Brain microvascular endothelial cell (primary cell): ENCODE results near the gene DAAM1.
A peak's percentile ranks its signal among the peaks of the same experiment; 100 is the strongest.

Experiments used
- DNase-seq: peaks from one replicate; pipeline ENCODE4 v3.0.0-alpha.2; 2020
- H3K27ac ChIP-seq: fragments of 250-450 bp; sonication (Bioruptor Pico); 2 replicates; pipeline ENCODE4 v1.5.1; 2020; ENCODE audit warnings: mild to moderate bottlenecking, moderate library complexity
- H3K27me3 ChIP-seq: fragments of 250-450 bp; sonication (Bioruptor Pico); replicated peaks from 2 replicates; pipeline ENCODE4 v1.5.1; 2020; ENCODE audit warnings: mild to moderate bottlenecking
- H3K36me3 ChIP-seq: fragments of 250-450 bp; sonication (Bioruptor Pico); replicated peaks from 2 replicates; pipeline ENCODE4 v1.5.1; 2020; ENCODE audit warnings: mild to moderate bottlenecking
- H3K4me3 ChIP-seq: 2 replicates; pipeline ENCODE4 v1.5.1; 2011; ENCODE audit warnings: low read depth, mild to moderate bottlenecking, control low read depth, low read length, moderate library complexity
- in situ Hi-C: cut with HindIII; loops from 2 replicates; pipeline ENCODE4 v1.10.0; 2017; ENCODE audit warnings: low sequenced_read_pairs, low pct_ligation_motif_present
- TF ChIP-seq, protein P1 (sequence below): IDR thresholded peaks from 2 replicates; pipeline ENCODE4 v1.5.1; 2011; ENCODE audit warnings: low read depth, mild to moderate bottlenecking, moderate library complexity, low read length, control low read depth, inconsistent platforms; ENCODE audit errors: missing control alignments

The DAAM1 gene

DNA sequence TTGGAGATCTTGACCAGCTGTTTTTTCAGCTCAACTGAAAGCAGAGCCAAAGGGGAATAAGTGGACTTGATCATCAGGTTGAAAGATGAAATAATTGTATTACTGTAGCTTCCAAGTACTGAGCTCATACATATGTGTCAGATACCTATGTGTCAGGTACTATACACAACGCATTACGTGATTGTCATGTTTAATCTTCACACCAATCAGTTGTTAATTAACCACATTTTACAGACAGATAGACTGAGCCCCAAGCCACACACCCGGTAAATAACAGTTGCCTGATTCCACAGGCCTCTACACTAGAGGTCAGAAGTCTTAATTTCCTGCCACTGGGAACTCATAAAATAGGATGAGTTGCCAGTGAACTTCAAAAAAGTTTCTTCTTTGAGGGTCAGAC is 148.2 kb downstream of the DAAM1 start:
- Histone ChIP-seq H3K36me3 (no peaks in the 10 kb centered on the region), H3K27me3 (no peaks in the 10 kb centered on the region), H3K27ac (peak overlapping the region; percentile 49), H3K4me3 (no peak overlapping the region)
- no peak for DNase-seq
- TF ChIP-seq, protein P1, sequence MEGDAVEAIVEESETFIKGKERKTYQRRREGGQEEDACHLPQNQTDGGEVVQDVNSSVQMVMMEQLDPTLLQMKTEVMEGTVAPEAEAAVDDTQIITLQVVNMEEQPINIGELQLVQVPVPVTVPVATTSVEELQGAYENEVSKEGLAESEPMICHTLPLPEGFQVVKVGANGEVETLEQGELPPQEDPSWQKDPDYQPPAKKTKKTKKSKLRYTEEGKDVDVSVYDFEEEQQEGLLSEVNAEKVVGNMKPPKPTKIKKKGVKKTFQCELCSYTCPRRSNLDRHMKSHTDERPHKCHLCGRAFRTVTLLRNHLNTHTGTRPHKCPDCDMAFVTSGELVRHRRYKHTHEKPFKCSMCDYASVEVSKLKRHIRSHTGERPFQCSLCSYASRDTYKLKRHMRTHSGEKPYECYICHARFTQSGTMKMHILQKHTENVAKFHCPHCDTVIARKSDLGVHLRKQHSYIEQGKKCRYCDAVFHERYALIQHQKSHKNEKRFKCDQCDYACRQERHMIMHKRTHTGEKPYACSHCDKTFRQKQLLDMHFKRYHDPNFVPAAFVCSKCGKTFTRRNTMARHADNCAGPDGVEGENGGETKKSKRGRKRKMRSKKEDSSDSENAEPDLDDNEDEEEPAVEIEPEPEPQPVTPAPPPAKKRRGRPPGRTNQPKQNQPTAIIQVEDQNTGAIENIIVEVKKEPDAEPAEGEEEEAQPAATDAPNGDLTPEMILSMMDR = no peak
- in situ Hi-C loops = no loop called here

DNA sequence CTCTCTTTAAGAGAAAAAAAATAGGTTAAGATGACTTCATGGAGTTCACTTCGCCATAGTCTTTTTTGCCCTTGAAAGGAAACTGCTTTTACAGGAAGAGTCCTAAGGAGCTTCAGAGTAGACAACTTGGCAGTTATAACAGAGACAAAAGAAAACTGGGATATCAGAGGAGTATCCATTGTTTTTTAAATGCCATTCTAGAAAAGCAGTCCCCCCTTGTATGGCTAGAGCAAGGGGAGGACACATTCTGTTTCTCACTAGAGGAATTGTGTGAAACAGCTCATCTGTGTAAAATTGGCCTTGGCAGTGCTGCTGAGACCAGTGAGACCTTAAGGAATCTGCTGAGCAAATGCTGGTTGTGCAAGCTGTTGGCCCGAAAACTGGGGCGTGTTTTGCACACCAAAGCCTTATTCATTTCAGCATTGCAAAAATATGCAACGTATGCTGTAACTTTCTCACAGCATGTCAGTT is 148.7 kb downstream of the DAAM1 start:
- DNase-seq = no peak
- no peak overlapping the region for H3K4me3 ChIP-seq
- TF ChIP-seq, protein P1 = no peak

DNA sequence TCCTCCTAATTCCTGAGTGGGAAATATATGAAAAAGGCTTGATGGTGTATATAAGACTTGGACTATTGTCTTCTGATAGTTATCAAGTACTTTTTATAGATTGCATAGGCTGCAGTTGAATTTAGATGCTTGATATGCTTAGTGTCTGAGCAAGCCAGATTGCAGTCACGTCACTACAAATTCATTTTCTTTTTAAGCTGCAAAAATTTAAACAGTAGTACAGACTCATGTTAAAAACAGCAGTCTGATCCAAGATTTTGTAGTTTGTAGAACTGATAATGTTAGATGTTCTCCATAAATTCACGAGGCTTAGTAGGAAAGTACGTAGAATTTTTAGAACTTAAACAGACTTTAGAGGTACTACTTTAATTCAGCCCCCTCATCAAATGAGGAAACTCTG is 150.3 kb downstream of the DAAM1 start:
- in situ Hi-C loops = no loop called here
- DNase-seq = no peak
- TF ChIP-seq, protein P1 = no peak
- H3K27me3 ChIP-seq = no peaks in the 10 kb centered on the region
- H3K4me3 ChIP-seq = no peak overlapping the region
- no peaks in the 10 kb centered on the region for H3K36me3 ChIP-seq
- no peak overlapping the region for H3K27ac ChIP-seq

More for the DNA sequence above, 148.7 kb downstream of the DAAM1 start:
- Histone ChIP-seq H3K27ac (no peak overlapping the region), H3K27me3 (no peaks in the 10 kb centered on the region), H3K36me3 (no peaks in the 10 kb centered on the region)
- in situ Hi-C loops = no loop called here

DNA sequence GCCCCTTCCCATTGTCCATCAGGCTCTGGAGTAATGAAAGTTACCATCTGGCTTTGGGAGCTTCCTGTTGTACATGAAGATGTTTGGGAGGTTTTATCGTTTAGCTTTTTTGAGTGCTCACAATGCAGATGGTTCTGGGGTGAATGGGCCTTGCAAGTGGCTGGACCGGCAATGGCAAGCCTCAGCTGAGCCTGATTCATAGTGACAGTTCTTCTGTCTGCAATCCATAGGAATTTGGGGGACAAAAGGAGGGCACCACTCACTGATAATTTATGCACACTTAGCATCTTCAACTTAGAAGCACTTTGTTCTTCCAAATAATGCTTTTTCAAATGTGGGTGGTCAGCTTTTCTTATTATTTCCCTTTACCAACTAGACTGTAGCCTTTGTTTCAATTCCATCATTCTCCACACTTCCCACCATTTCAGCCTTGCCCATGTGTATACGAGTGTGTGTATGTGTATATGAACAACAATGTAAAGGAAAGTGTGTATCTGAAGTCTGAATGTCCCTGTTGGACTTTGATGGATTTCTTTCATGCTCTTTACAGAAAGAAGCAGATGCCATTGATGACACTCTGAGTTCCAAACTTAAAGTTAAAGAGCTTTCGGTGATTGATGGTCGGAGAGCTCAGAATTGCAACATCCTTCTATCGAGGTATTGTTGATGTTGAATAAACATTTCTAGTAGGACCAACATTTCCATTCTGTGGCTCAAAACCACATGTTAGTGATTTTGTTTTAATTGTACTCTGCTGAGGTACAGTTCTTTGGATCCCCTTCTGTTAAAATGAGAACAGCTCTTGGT is 151.3 kb downstream of the DAAM1 start:
- H3K27ac ChIP-seq = no peak overlapping the region
- TF ChIP-seq, protein P1 = no peak

DNA sequence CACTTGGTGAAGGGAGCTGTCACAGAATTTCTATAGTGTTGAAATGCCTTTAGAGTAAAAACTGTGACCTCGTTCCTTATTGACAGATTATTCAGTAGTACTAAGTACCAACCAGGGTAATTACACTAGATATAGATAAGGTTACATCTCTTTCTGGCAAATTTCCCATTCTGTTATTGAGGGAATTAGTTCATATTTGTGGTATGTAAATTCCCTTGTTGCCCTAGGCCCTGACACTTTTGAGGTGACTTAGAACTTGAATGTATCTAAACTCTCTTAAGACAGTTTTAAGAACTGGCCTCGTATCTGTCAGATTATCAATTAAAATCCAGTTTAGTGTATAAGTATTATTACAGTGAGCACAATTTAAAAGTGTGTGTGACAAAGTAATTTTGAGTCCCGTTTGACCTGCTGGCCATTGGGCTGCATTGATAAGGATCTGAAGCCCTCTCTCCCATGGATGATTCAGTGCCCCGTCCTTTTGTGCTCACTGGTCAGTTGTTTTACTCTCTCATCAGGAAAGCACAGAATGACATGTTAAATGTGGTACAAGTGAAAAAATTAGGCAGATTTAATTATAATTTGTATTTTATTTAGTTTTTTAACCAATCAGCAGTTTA is 153.5 kb downstream of the DAAM1 start:
- in situ Hi-C loops = no loop called here
- no peaks in the 10 kb centered on the region for H3K36me3 ChIP-seq
- TF ChIP-seq, protein P1 = no peak
- H3K27ac ChIP-seq = no peak overlapping the region
- no peaks in the 10 kb centered on the region for H3K27me3 ChIP-seq
- no peak for DNase-seq
- H3K4me3 ChIP-seq = no peak overlapping the region

More for the DNA sequence above, 151.3 kb downstream of the DAAM1 start:
- DNase-seq = no peak
- in situ Hi-C loops = no loop called here
- no peaks in the 10 kb centered on the region for H3K36me3 ChIP-seq
- no peaks in the 10 kb centered on the region for H3K27me3 ChIP-seq
- no peak overlapping the region for H3K4me3 ChIP-seq
